ACC112 (cell line): ENCODE results near the gene TTC3.

Experiments
- H2AFZ ChIP-seq: fragments of 200-600 bp; sonication (generic); one replicate; pipeline ENCODE4 v1.6.0; 2017; ENCODE audit warnings: antibody characterized with exemption, low read length; ENCODE audit not compliant: unreplicated experiment
- H3K27ac ChIP-seq: fragments of 200-600 bp; sonication (generic); 2 replicates; pipeline ENCODE4 v1.5.1; 2014; ENCODE audit warnings: low read depth, mild to moderate bottlenecking, antibody characterized with exemption, low read length, moderate library complexity
- H3K27me3 ChIP-seq: fragments of 200-600 bp; sonication (generic); 2 replicates; pipeline ENCODE4 v1.6.1; 2014; ENCODE audit warnings: mild to moderate bottlenecking, antibody characterized with exemption, low read length, moderate library complexity, mixed read lengths; ENCODE audit not compliant: insufficient read depth
- H3K36me3 ChIP-seq: fragments of 200-600 bp; sonication (generic); 2 replicates; pipeline ENCODE4 v1.6.1; 2016; ENCODE audit warnings: mild to moderate bottlenecking, antibody characterized with exemption, low read length, moderate library complexity, mixed read lengths; ENCODE audit not compliant: insufficient read depth
- H3K4me1 ChIP-seq: fragments of 200-600 bp; sonication (generic); one replicate; pipeline ENCODE4 v1.6.1; 2016; ENCODE audit warnings: low read length, mixed read lengths; ENCODE audit not compliant: insufficient read depth, unreplicated experiment, control insufficient read depth
- H3K4me3 ChIP-seq: fragments of 200-600 bp; sonication (generic); 2 replicates; pipeline ENCODE4 v1.5.1; 2014; ENCODE audit warnings: mild to moderate bottlenecking, low read depth, low read length
- H3K79me2 ChIP-seq: fragments of 200-600 bp; sonication (generic); one replicate; pipeline ENCODE4 v1.6.0; 2016; ENCODE audit warnings: low read length; ENCODE audit not compliant: control insufficient read depth, unreplicated experiment, insufficient read depth

Gene TTC3

DNA sequence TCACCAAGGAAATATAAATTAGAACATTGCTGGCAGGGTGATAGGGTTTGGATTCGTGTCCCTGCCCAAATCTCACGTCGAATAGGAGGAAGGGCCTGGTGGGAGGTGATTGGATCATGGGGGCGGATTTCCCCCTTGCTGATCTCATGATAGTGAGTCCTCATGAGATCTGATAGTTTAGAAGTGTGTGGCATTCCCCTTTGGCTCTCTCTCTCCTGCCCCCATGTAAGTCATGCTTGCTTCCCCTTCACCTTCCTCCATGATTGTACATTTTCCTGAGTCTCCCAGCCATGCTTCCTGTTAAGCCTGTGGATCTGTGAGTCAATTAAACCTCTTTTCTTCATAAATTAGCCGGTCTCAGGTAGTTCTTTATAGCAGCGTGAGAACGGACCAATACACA lies 133.4 kb downstream of the TTC3 start:
- H2AFZ ChIP-seq = no peak overlapping the region
- no peak overlapping the region for H3K27ac ChIP-seq
- H3K4me3 ChIP-seq = no peak overlapping the region
- H3K79me2 ChIP-seq = no peaks in the 10 kb centered on the region
- peaks cover 9% of the 10 kb centered on the region for H3K4me1 ChIP-seq
- H3K36me3 ChIP-seq = peaks cover 10% of the 10 kb centered on the region; the same call in 1 of the 2 replicates
- H3K27me3 ChIP-seq = no peaks in the 10 kb centered on the region

DNA sequence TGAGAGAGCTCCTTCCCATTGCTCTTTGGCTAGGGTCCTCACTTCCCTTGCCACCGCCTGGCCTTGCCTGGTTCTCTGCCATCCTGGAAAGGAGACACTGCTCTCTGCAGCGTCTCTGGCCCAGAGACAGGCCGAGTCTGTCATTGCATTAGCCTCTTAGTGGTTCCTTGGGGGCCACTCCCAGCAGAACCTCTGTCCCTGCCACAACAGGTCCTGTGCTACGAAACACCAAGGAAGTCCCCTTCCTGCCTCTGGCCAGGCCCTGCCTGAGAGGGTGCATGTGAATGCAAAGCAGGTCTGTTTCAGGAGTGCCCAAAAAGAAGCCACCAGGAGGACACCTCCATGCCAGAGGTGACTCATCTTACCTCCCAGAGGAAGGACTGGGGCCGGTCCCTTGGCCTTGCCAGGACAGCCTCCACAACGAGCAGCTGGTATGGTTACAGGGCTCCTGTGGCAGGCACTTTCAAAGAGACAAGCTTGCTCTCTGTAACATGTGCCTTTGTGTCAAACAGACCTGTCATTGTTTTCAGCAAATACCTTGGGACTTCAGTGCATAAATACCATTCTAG lies 134.5 kb downstream of the TTC3 start:
- Histone ChIP-seq H3K27ac (no peak overlapping the region), H3K27me3 (no peaks in the 10 kb centered on the region), H3K4me1 (peaks cover 9% of the 10 kb centered on the region), H3K36me3 (peaks cover 7% of the 10 kb centered on the region; the same call in 1 of the 2 replicates), H3K79me2 (no peaks in the 10 kb centered on the region), H3K4me3 (no peak overlapping the region), H2AFZ (no peak overlapping the region)

DNA sequence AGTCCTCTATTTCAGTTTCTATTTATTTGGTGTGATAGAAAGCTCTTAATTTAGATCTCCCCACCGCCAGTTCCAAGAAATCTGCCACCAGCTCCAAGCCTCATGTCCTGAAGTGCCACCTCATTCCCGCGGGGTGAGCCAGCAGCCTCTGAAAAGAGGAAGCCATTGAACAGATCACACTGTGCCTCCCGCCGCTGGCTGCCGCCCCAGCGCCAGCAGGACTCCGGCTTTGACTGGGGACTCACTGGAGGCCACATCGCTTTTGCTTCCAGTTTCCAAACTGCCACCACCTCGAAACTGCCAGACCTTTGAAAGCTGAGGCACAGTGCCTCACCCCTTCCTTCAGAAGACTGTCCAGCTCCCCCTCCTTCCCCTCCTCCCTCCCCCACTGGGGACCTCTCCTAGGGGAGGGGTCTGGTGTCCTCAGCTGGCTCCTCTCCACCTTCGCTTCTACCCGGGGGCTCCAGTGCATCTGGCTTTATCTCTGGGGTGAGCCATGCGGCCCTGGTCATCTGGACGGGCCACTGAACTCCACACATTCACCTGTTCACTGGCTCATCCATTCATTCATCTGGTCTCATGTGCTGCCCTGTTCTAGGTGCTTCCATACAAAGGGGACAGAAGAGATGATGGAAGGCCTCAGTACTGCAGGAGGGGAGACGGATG lies 135.1 kb downstream of the TTC3 start:
- Histone ChIP-seq H3K36me3 (peaks cover 3% of the 10 kb centered on the region; the same call in 1 of the 2 replicates), H2AFZ (no peak overlapping the region), H3K27me3 (no peaks in the 10 kb centered on the region), H3K4me1 (peaks cover 9% of the 10 kb centered on the region), H3K4me3 (no peak overlapping the region), H3K27ac (no peak overlapping the region), H3K79me2 (no peaks in the 10 kb centered on the region)

DNA sequence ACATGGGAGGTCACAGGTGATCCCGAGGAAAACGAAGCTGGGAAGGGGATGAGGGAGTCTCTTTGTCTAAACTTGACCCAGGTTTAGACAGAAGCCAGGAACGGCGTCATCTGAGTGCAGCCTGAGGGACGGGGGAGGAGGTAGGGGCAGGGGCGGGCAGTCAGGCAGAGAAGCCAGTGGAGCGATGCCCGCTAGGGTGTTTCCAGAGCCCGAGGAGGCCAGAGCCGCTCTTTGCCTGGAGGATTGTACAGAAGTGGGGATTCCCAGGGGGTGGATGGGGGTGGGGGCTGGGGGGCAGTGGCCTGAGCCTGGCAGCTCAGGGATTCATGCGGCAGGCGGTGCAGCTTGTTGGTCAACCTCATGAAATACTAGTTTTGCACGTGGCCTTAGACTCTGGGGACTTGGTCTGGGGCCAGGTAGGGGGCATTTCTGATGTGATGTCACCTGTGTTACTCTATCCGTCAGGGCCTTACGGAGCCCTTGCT lies 135.7 kb downstream of the TTC3 start:
- H2AFZ ChIP-seq = no peak overlapping the region
- no peaks in the 10 kb centered on the region for H3K79me2 ChIP-seq
- no peaks in the 10 kb centered on the region for H3K36me3 ChIP-seq
- peaks cover 9% of the 10 kb centered on the region for H3K4me1 ChIP-seq
- H3K4me3 ChIP-seq = no peak overlapping the region
- no peaks in the 10 kb centered on the region for H3K27me3 ChIP-seq
- no peak overlapping the region for H3K27ac ChIP-seq

DNA sequence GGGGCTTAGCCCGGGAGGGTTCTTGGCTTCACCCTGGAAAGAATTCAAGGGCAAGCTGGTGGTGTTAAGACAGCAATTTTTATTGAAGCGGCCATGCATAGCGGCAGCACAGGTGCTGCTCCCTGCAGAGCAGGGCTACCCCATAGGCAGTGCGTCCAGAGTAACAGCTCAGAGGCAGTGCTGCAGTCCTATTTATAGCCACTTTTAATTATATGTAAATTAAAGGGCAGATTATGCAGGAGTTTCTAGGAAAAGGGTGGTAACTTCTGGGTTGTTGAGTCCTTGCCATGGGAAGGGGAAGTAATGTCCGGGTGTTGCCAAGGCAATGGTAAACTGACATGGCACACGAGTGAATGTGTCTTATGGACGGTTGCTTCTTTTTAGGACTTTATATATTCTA lies 137.1 kb downstream of the TTC3 start:
- H3K36me3 ChIP-seq = no peaks in the 10 kb centered on the region
- H3K4me3 ChIP-seq = no peak overlapping the region
- H3K4me1 ChIP-seq = peaks cover 9% of the 10 kb centered on the region
- H3K27ac ChIP-seq = no peak overlapping the region
- no peaks in the 10 kb centered on the region for H3K79me2 ChIP-seq
- no peak overlapping the region for H2AFZ ChIP-seq
- no peaks in the 10 kb centered on the region for H3K27me3 ChIP-seq

DNA sequence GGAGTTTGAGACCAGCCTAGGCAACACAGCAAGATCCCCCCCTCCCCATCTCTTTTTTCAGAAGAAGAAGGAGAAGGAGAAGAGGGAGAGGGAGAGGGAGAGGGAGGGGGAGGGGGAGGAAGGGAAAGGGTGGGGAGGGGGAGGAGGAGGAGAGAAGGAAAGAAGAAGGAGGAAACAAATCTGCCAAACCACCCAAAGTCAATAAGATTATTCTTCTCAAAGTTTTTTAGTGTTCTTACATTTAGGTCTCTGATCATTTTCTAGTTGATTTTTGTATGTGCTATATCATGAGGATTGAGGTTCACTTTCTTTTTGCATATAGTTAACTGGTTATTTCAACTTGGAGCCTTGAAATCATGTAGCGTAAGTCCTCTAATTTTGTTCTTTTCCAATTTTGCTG lies 137.7 kb downstream of the TTC3 start:
- Histone ChIP-seq H3K4me3 (no peak overlapping the region), H3K27ac (no peak overlapping the region), H2AFZ (no peak overlapping the region), H3K36me3 (no peaks in the 10 kb centered on the region), H3K4me1 (peaks cover 9% of the 10 kb centered on the region), H3K27me3 (no peaks in the 10 kb centered on the region), H3K79me2 (no peaks in the 10 kb centered on the region)

DNA sequence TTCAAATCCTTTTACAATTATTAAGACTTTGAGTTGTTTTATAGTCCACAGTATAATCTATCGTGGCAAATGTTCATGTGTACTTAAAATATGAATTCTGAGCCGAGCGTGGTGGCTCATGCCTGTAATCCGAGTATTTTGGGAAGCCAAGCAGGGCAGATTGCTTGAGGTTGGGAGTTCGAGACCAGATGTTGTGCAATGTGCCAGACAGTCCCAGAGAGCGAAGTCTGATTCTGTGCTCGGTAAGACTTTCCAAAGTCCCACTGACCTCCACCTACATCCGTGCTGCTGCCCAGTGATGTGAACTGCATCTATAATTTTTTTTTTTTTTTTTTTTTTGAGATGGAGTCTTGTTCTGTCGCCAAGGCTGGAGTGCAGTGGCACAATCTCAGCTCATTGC lies 141.9 kb downstream of the TTC3 start:
- no peaks in the 10 kb centered on the region for H3K79me2 ChIP-seq
- H3K36me3 ChIP-seq = no peaks in the 10 kb centered on the region
- H2AFZ ChIP-seq = no peak overlapping the region
- H3K27me3 ChIP-seq = no peaks in the 10 kb centered on the region
- no peak overlapping the region for H3K4me3 ChIP-seq
- no peak overlapping the region for H3K27ac ChIP-seq
- H3K4me1 ChIP-seq = peaks cover 2% of the 10 kb centered on the region

DNA sequence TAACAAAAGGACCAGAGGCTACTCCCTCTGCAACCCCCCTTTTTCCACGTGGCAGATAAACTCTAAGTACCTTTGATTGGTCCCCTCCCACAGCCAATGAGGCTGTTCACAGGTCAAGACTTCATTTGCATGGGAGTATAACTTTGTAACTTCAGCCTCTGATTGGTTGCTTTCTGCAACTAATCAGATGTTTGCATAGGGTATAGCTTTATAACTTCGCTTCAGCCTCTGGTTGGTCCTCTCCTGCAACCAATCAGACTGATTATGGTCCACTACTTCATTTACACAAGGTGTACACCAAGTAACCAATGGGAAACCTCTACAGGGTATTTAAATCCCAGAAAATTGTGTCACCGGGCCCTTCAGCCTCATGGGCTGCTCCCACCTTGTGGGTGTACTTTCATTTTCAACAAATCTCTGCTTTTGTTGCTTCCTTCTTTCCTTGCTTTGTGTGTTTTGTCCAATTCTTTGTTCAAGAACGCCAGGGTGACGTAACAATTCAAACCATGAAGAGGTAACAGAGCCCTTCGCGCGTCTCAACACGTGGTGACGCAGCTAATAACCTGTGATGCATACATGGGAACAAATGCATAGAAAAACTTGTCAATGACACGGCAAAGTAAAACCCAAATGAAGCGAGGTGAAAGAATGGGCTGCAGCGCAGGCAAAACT lies 146.8 kb downstream of the TTC3 start:
- no peaks in the 10 kb centered on the region for H3K27me3 ChIP-seq
- peaks cover 9% of the 10 kb centered on the region; the same call in 1 of the 2 replicates for H3K36me3 ChIP-seq
- peak overlapping the region; percentile 80 for H2AFZ ChIP-seq
- no peak overlapping the region; the same call in 1 of the 2 replicates for H3K27ac ChIP-seq
- peak overlapping the region; percentile 93 for H3K4me3 ChIP-seq
- peaks cover 6% of the 10 kb centered on the region for H3K4me1 ChIP-seq
- no peaks in the 10 kb centered on the region for H3K79me2 ChIP-seq

DNA sequence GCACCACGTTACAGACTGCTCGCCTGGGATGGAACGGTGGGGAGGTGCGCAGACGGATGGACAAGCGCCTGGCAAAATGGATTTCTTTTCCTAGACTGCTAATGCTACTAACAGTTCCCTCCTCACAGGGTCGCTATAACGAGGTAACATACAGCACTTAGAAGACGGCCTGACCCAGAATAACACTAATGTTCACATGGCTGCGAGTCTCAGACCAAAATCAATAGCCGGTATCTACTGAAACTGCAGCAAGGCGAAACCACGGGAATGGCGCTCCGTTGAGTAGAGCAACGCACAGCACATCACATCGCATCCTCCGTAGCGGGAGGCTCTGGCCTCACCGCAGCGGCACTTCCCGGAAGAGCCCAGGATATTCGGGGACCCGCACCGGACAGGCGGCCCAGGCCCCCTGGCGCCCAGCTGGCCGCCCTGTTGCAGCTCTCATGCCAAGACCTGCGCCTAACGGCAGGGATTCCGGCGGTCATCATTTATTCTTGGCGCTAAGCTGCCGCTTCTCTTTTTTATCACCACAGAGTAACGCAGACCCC lies 147.5 kb downstream of the TTC3 start:
- Histone ChIP-seq H3K79me2 (no peaks in the 10 kb centered on the region), H2AFZ (peak overlapping the region; percentile 80), H3K4me1 (peaks cover 6% of the 10 kb centered on the region)

DNA sequence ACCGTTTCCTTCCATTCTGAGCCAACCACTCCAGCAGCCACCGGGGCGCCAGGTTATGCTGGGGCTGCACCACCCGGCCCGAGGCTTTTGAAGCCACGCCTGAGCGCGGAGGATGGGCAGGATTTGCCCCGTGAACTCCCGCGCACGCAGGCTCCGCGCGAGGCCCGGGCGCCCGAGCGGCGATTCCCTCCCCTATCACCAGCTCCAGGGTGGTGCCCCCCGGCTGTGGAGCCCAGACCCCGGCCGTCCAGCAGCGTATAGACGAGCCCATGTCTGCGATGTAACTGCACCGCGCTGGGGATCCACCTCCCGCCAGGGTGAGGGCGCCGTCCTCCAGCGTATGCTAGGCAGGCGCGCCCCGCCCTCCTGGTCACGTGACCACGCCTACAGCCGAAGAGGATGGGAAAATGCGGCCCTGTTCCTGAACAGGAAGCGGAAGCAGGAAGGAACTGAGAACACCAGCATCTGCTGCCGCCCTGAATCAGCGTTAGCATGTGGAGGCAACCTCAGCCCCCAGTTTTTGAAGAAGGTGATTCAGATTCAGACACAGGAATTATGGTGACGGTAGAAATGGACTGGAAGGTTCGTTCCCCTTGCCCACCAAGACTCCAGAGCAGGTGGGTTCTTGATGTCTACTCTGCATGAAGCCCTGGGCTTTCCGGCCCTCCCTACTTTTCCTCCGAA lies 148.1 kb downstream of the TTC3 start:
- Histone ChIP-seq H3K4me3 (peak overlapping the region; percentile 93), H3K79me2 (no peaks in the 10 kb centered on the region), H3K36me3 (peaks cover 14% of the 10 kb centered on the region; the same call in 1 of the 2 replicates), H3K27ac (peak overlapping the region; percentile 61), H3K4me1 (peaks cover 6% of the 10 kb centered on the region), H2AFZ (peak overlapping the region; percentile 80), H3K27me3 (no peaks in the 10 kb centered on the region)

More for the DNA sequence above, 147.5 kb downstream of the TTC3 start:
- Histone ChIP-seq H3K4me3 (peak overlapping the region; percentile 93), H3K27ac (peak overlapping the region; percentile 61), H3K27me3 (no peaks in the 10 kb centered on the region), H3K36me3 (peaks cover 11% of the 10 kb centered on the region; the same call in 1 of the 2 replicates)
